HEK293T (cell line): Measurements from ENCODE around the gene AGTRAP.

Experiments used
- ARNT ChIP-seq: fragments of 450-650 bp; IDR thresholded peaks from 2 replicates; pipeline ENCODE4 v1.6.1; 2017; ENCODE audit warnings: mild to moderate bottlenecking
- ELF4 ChIP-seq: fragments of 450-650 bp; IDR thresholded peaks from 2 replicates; pipeline ENCODE4 v1.6.1; 2017; ENCODE audit warnings: antibody characterized with exemption

GRCh38 chr1:11738783-11739182 is 2.8 kb downstream of the AGTRAP start:
- TF ChIP-seq ARNT: no peak
- no peak for TF ChIP-seq ELF4
